Suprapubic skin (tissue), 4 donors: ENCODE data around the gene TTL. TPM values are rescaled to one million over a fixed set of nuclear protein-coding genes. Genes with fewer than 3 reads are reported as not detected.
"Not testable (repeated sequence)": the region's sequence is repeated elsewhere in the genome, so short reads cannot be mapped to it uniquely, and the experiment has no call there.

Experiments used
- DNase-seq, 2 donors: peaks; one replicate each; pipeline ENCODE4 v3.0.0-alpha.2; 2019; ENCODE audit warnings: low spot score in 2 of 2
- H3K27ac ChIP-seq: fragments of 200-600 bp; sonication (generic); one replicate; pipeline ENCODE4 v1.5.1; 2019
- H3K27me3 ChIP-seq: fragments of 200-600 bp; sonication (generic); one replicate; pipeline ENCODE4 v1.5.1; 2019
- H3K36me3 ChIP-seq: fragments of 200-600 bp; sonication (generic); one replicate; pipeline ENCODE4 v1.5.1; 2019
- H3K4me1 ChIP-seq: fragments of 200-600 bp; sonication (generic); one replicate; pipeline ENCODE4 v1.5.1; 2019
- H3K4me3 ChIP-seq: fragments of 200-600 bp; sonication (generic); one replicate; pipeline ENCODE4 v1.5.1; 2019; ENCODE audit warnings: mild to moderate bottlenecking
- H3K9me3 ChIP-seq: fragments of 200-600 bp; sonication (generic); one replicate; pipeline ENCODE4 v1.5.1; 2019
- CTCF ChIP-seq, 2 donors: fragments of 200-600 bp in 1 of 2; fragments of 450-650 bp in 1 of 2; sonication (generic) in 1 of 2; IDR thresholded peaks; one replicate each; pipeline ENCODE4 v1.5.1; 2016 to 2019; ENCODE audit warnings: antibody characterized with exemption in 2 of 2, mild to moderate bottlenecking in 1 of 2, moderate library complexity in 1 of 2
- EP300 ChIP-seq: sonication (generic); formaldehyde crosslinking; IDR thresholded peaks from one replicate; pipeline ENCODE4 v1.6.1; 2017; ENCODE audit warnings: antibody characterized with exemption
- POLR2A ChIP-seq, 2 donors: fragments of 450-650 bp; IDR thresholded peaks; one replicate each; pipeline ENCODE4 v1.6.1; 2017; ENCODE audit warnings: antibody characterized with exemption in 2 of 2, mild to moderate bottlenecking in 2 of 2, moderate library complexity in 2 of 2
- POLR2AphosphoS5 ChIP-seq, 3 donors: sonication (generic); formaldehyde crosslinking; IDR thresholded peaks; one replicate each; pipeline ENCODE4 v1.6.1; 2017; ENCODE audit warnings: antibody characterized with exemption in 3 of 3
- WGBS: methylation state at CpG from one replicate; pipeline ENCODE4 v1.1.5; 2018; 5-methylcytosine and 5-hydroxymethylcytosine counted together
- total RNA-seq, 4 donors: library from RNA; depleted of rRNA; stranded (reverse); fragments of >200 nt; gene quantifications; one replicate each; pipeline ENCODE4 v1.1.0, GENCODE V29; 2016

TTL gene
- total RNA-seq, 4 donors from 2014 or later = 25.9 to 43.7 (median 32.0) TPM

- TF ChIP-seq EP300 = no peak
- TF ChIP-seq CTCF (IDR thresholded peaks at IDR 0.05) = no peak
- Histone ChIP-seq H3K27ac (no peak overlapping the region), H3K36me3 (peaks cover 10% of the 10 kb centered on the region), H3K4me1 (peaks cover 20% of the 10 kb centered on the region), H3K9me3 (no peaks in the 10 kb centered on the region), H3K4me3 (no peak overlapping the region), H3K27me3 (no peaks in the 10 kb centered on the region)
- no peak for DNase-seq
- 94% methylated on average over 5 of the region's 5 CpGs for WGBS
Observed at GRCh38 chr2:112491946-112492345, 10.0 kb downstream of the TTL start.

GRCh38 chr2:112493048-112493447, 11.1 kb downstream of the TTL start:
- H3K27ac ChIP-seq = no peak overlapping the region
- H3K4me3 ChIP-seq = no peak overlapping the region
- 65% methylated on average over 3 of the region's 3 CpGs for WGBS
- peaks cover 10% of the 10 kb centered on the region for H3K36me3 ChIP-seq
- TF ChIP-seq EP300 = no peak
- TF ChIP-seq CTCF (IDR thresholded peaks at IDR 0.05) = no peak
- TF ChIP-seq POLR2AphosphoS5 (IDR thresholded peaks at IDR 0.05) = no peak
- no peak for TF ChIP-seq POLR2A (IDR thresholded peaks at IDR 0.05)
- no peaks in the 10 kb centered on the region for H3K9me3 ChIP-seq
- no peaks in the 10 kb centered on the region for H3K27me3 ChIP-seq
- H3K4me1 ChIP-seq = peaks cover 20% of the 10 kb centered on the region
- no peak for DNase-seq

- no peak for DNase-seq
- Histone ChIP-seq H3K4me1 (peaks cover 20% of the 10 kb centered on the region), H3K36me3 (peaks cover 10% of the 10 kb centered on the region), H3K4me3 (no peak overlapping the region), H3K27ac (no peak overlapping the region), H3K9me3 (no peaks in the 10 kb centered on the region), H3K27me3 (no peaks in the 10 kb centered on the region)
- WGBS = 51% methylated on average over 9 of the region's 9 CpGs
- TF ChIP-seq POLR2AphosphoS5 (IDR thresholded peaks at IDR 0.05) = no peak
- TF ChIP-seq POLR2A (IDR thresholded peaks at IDR 0.05) = no peak
- no peak for TF ChIP-seq EP300
- no peak for TF ChIP-seq CTCF (IDR thresholded peaks at IDR 0.05)
Observed at GRCh38 chr2:112493858-112494648, 12.1 kb downstream of the TTL start.

- H3K4me3 ChIP-seq = no peak overlapping the region
- WGBS = 67% methylated on average over 5 of the region's 5 CpGs
- no peaks in the 10 kb centered on the region for H3K27me3 ChIP-seq
- H3K4me1 ChIP-seq = peaks cover 20% of the 10 kb centered on the region
- H3K9me3 ChIP-seq = no peaks in the 10 kb centered on the region
- no peak overlapping the region for H3K27ac ChIP-seq
- TF ChIP-seq EP300 (no peak), POLR2AphosphoS5 (IDR thresholded peaks at IDR 0.05) (no peak), CTCF (IDR thresholded peaks at IDR 0.05) (no peak), POLR2A (IDR thresholded peaks at IDR 0.05) (no peak)
- H3K36me3 ChIP-seq = peaks cover 10% of the 10 kb centered on the region
- no peak for DNase-seq
Observed at GRCh38 chr2:112494828-112495227, 12.9 kb downstream of the TTL start.

- H3K27me3 ChIP-seq, H3K27ac ChIP-seq, H3K4me3 ChIP-seq, DNase-seq, H3K36me3 ChIP-seq, H3K9me3 ChIP-seq: not testable (repeated sequence)
- WGBS = 94% methylated on average over 4 of the region's 4 CpGs
- peaks cover 20% of the 10 kb centered on the region for H3K4me1 ChIP-seq
Observed at GRCh38 chr2:112495878-112496277, 13.9 kb downstream of the TTL start.
